GM12872 (cell line): Measurements from ENCODE around the gene EML6.

Experiments
- TF ChIP-seq, protein P1 (sequence below): IDR thresholded peaks from 3 replicates; pipeline ENCODE4 v1.5.1; 2011; ENCODE audit warnings: low read depth, mild to moderate bottlenecking, low read length, moderate library complexity; ENCODE audit not compliant: insufficient read depth

The EML6 gene

GRCh38 chr2:54697934-54698333 is 25.5 kb upstream of the EML6 start:
- TF ChIP-seq, protein P1, sequence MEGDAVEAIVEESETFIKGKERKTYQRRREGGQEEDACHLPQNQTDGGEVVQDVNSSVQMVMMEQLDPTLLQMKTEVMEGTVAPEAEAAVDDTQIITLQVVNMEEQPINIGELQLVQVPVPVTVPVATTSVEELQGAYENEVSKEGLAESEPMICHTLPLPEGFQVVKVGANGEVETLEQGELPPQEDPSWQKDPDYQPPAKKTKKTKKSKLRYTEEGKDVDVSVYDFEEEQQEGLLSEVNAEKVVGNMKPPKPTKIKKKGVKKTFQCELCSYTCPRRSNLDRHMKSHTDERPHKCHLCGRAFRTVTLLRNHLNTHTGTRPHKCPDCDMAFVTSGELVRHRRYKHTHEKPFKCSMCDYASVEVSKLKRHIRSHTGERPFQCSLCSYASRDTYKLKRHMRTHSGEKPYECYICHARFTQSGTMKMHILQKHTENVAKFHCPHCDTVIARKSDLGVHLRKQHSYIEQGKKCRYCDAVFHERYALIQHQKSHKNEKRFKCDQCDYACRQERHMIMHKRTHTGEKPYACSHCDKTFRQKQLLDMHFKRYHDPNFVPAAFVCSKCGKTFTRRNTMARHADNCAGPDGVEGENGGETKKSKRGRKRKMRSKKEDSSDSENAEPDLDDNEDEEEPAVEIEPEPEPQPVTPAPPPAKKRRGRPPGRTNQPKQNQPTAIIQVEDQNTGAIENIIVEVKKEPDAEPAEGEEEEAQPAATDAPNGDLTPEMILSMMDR: no peak

DNA sequence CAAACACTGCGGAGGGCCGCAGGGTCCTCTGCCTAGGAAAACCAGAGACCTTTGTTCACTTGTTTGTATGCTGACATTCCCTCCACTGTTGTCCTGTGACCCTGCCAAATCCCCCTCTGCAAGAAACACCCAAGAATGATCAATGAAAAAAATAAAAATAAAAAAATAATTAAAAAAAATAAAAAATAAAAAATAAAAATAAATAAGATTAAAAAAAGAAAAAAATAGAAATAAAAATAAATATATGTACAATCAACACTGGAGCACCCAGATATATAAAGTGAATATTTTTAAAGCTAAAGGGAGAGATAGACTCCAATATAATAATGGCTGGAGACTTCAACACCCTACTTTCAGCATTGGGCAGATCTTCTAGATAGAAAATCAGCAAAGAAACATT is 23.8 kb upstream of the EML6 start:
- TF ChIP-seq, protein P1: no peak

- TF ChIP-seq, protein P1: no peak
Measured at GRCh38 chr2:54701029-54701428, 22.4 kb upstream of the EML6 start.

- TF ChIP-seq, protein P1: no peak
Measured at GRCh38 chr2:54704238-54704637, 19.2 kb upstream of the EML6 start.

DNA sequence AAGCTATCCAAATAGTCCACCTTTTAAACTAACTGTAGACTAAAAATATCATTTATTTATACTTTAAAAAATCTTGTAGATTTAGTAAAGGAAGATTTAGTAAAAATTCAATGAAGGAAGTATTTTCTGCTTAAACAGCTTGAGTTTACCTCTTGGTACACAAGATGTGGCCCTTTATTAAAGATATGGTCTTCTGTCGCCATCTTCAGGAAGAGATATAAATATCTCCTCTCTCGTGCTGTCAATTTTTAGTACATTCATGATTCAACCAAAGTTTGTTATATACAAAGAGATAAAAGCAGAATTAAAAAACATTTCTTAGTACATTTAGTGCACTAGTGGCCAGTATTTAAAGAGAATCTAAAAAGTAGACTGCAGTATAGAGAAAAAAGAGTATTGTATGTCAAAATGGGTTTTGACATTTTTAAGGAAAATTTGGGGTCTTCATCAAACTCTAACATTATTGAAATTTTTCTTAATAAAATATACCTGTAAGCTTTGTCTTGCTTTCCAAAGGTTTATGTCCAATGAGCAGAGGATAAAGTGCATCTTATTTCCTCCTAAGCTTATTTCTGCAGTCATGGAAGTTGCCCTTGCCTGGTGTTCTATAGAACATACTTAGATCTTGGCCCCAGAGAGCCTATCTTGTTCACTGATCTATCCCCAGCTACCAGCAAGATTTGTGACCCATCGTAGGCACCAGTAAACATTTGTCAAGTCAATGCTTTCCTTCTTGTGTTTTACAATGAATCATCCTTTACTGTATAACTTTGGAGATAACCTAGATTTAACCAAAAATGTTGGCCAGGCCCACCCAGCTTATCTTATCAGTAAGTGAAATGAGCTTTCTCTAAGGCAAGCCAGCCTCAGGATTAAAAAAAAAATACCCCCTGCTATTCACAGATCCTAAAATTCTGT is 18.5 kb upstream of the EML6 start:
- TF ChIP-seq, protein P1: peak; percentile 30; the same call in 1 of the 3 replicates

DNA sequence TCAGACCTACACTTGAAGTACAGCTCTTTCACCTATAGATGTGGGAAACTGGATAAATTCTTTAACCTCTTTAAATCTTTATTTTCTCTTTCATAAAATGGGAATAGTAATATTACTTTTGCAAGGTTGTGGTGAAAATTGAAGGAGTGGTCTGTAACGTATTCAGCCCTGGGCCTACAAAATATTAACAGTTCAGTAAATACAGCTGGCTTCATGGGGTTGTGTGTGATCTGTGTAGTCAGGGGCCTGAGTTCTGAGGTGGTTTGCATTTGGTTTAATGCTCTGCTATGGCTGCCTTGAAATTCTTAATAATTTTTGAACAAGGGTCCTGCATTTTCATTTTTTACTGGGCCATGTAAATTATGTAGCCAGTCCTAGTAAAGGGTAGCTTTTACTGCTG is 16.8 kb upstream of the EML6 start:
- TF ChIP-seq, protein P1: no peak

DNA sequence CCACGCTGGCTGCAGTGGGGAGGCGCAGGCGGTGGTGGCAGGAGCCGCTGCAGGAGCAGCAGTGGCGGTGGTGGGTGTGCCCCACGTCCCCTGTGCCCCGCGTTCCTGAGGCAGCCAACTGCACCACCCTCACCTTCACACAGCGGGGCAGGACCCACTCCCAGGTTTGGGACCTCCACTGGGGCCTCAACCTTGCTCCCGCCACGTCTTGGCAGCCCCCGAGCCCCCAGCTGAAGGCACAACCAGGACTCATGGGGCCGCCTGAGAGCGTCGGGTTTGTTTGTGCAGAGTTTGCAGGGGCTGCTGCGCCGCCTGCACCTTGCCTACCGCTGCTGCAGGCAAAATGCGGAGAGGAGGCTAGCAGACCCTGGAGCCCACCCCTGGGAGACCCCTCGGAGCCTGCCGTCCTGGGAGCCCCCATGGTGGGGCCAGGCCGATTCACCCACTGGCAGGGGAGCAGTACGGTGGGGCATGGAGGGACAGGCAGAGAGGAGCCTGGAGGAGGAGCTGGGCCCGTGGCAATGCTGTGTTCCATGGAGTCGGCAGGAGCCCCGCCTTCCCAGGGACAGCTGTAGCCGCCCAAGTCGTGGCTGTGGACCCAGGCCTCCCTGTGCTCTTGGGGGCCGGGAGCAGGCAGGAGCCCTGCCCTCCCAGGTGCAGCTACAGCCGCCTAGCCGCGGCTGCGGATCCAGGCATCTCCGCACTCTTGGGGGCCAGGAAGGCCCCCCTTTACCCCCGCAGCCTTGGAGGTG is 14.7 kb upstream of the EML6 start:
- TF ChIP-seq, protein P1: 0 out of 3 replicates have a peak, but pooled peaks have one; percentile 18
